A673 (cell line): ENCODE measurements around the gene KCP.

Experiments
- EZH2 ChIP-seq: fragments of 200-600 bp; sonication (generic); IDR thresholded peaks from 2 replicates; pipeline ENCODE4 v1.6.1; 2017; ENCODE audit warnings: borderline replicate concordance, low read depth, mild to moderate bottlenecking, mixed read lengths, antibody characterized with exemption, low read length; ENCODE audit not compliant: poor library complexity, severe bottlenecking
- TF ChIP-seq, protein P1 (sequence below): fragments of 300-800, 200-600 bp; sonication (generic); conservative IDR thresholded peaks from 2 replicates; pipeline ENCODE4 v1.5.1; 2017; ENCODE audit warnings: low read depth, mild to moderate bottlenecking, antibody characterized with exemption, low read length, moderate library complexity, mixed read lengths

DNA sequence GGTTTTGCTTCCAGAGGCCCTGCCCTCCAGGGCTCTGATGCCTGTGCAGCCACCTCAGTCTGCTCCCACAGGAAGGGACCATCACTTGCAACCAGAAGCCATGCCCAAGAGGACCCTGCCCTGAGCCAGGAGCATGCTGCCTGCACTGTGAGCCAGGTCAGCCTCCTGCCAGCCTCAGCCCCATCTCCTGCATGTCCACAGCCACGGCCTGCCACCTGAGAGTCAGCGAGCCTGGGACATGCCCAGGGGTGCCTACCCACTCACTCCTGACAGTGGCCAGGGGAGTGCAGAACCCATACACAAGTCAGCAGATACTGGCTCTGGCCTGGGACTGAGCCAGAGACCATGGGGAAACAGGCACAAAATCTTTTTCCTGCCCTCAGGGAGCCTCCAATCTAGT is 6.6 kb upstream of the KCP start:
- TF ChIP-seq, protein P1, sequence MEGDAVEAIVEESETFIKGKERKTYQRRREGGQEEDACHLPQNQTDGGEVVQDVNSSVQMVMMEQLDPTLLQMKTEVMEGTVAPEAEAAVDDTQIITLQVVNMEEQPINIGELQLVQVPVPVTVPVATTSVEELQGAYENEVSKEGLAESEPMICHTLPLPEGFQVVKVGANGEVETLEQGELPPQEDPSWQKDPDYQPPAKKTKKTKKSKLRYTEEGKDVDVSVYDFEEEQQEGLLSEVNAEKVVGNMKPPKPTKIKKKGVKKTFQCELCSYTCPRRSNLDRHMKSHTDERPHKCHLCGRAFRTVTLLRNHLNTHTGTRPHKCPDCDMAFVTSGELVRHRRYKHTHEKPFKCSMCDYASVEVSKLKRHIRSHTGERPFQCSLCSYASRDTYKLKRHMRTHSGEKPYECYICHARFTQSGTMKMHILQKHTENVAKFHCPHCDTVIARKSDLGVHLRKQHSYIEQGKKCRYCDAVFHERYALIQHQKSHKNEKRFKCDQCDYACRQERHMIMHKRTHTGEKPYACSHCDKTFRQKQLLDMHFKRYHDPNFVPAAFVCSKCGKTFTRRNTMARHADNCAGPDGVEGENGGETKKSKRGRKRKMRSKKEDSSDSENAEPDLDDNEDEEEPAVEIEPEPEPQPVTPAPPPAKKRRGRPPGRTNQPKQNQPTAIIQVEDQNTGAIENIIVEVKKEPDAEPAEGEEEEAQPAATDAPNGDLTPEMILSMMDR = no peak
- TF ChIP-seq EZH2 = no peak
